T-cell (primary cell): ENCODE data around the gene CRYBG3. TPM values are rescaled to one million over a fixed set of nuclear protein-coding genes. Genes with fewer than 3 reads are reported as not detected.
A peak's percentile ranks its signal among the peaks of the same experiment; 100 is the strongest.

Source experiments
- ATAC-seq, 4 experiments: fragments of 200-7000 bp in 3 of 4; fragments of 150-1000 bp in 1 of 4; cut with Tn5 transposase; replicated peaks in 1 of 4; 1 replicate in 3 of 4; 2 replicates in 1 of 4; pipeline ENCODE4 v1.10.0; 2021; ENCODE audit warnings: moderate library complexity in 3 of 4, mild to moderate bottlenecking in 2 of 4, moderate number of reproducible peaks in 1 of 4
- CTCF ChIA-PET, 2 donors: fragments of 300-600 bp; sonication (Branson Sonifier 250); formaldehyde crosslinking; loops; one replicate each; lab custom pipeline; 2022; ENCODE audit warnings: antibody characterized with exemption in 2 of 2; lab: Charles Lee
- POLR2A ChIA-PET, 2 donors: fragments of 300-600 bp; sonication (Branson Sonifier 250); formaldehyde crosslinking; loops; one replicate each; lab custom pipeline; 2022; ENCODE audit warnings: antibody characterized with exemption in 2 of 2; lab: Charles Lee
- DNase-seq, 35 experiments: peaks; one replicate each; pipeline versions ENCODE4 v3.0.0 to v3.0.0-alpha.2; 2013 to 2023
- H3K27ac ChIP-seq: one replicate; pipeline ENCODE4 v1.5.1; 2013; ENCODE audit warnings: low read length
- H3K27me3 ChIP-seq, 2 experiments: replicated peaks in 1 of 2; 1 replicate in 1 of 2; 2 replicates in 1 of 2; pipeline versions ENCODE4 v1.6.1 to v1.7.0; 2013; ENCODE audit warnings: low read length in 1 of 2, mixed read lengths in 1 of 2; ENCODE audit not compliant: control insufficient read depth in 2 of 2, insufficient read depth in 2 of 2; ENCODE audit errors: extremely low read depth in 1 of 2
- H3K36me3 ChIP-seq, 2 donors: 1 replicate in 1 of 2; 2 replicates in 1 of 2; pipeline versions ENCODE4 v1.6.1 to v1.7.0; 2013; ENCODE audit warnings: low read length in 1 of 2; ENCODE audit not compliant: control insufficient read depth in 2 of 2, insufficient read depth in 1 of 2; ENCODE audit errors: extremely low read depth in 1 of 2
- H3K4me1 ChIP-seq, 2 experiments: 1 replicate in 1 of 2; 2 replicates in 1 of 2; pipeline versions ENCODE4 v1.6.1 to v1.7.0; 2013; ENCODE audit warnings: low read length in 2 of 2, mixed read lengths in 1 of 2; ENCODE audit not compliant: insufficient read depth in 2 of 2, control insufficient read depth in 1 of 2; ENCODE audit errors: extremely low read depth in 1 of 2
- H3K4me3 ChIP-seq, 2 donors: 1 replicate in 1 of 2; 2 replicates in 1 of 2; pipeline versions ENCODE4 v1.5.1 to v1.7.0; 2013; ENCODE audit warnings: mild to moderate bottlenecking in 2 of 2, low read length in 1 of 2, moderate library complexity in 1 of 2; ENCODE audit not compliant: control insufficient read depth in 1 of 2; ENCODE audit errors: extremely low read depth in 1 of 2
- H3K9me3 ChIP-seq: 2 replicates; pipeline ENCODE4 v1.7.0; 2013
- H3K27ac Mint-ChIP-seq, 2 donors: one replicate each; pipeline ENCODE4 v1.8.0; 2020 to 2021; ENCODE audit warnings: mild to moderate bottlenecking in 2 of 2, mixed read lengths in 2 of 2
- H3K27me3 Mint-ChIP-seq, 2 donors: one replicate each; pipeline ENCODE4 v1.8.0; 2021 to 2022; ENCODE audit warnings: mixed read lengths in 2 of 2
- H3K36me3 Mint-ChIP-seq: one replicate; pipeline ENCODE4 v1.8.0; 2021; ENCODE audit warnings: mixed read lengths
- H3K4me1 Mint-ChIP-seq, 3 donors: one replicate each; pipeline ENCODE4 v1.8.0; 2020 to 2022; ENCODE audit warnings: mixed read lengths in 3 of 3, mild to moderate bottlenecking in 1 of 3
- H3K4me3 Mint-ChIP-seq, 3 donors: one replicate each; pipeline ENCODE4 v1.8.0; 2020 to 2022; ENCODE audit warnings: mild to moderate bottlenecking in 3 of 3, mixed read lengths in 3 of 3, moderate library complexity in 3 of 3
- H3K9me3 Mint-ChIP-seq, 3 donors: one replicate each; pipeline ENCODE4 v1.8.0; 2020 to 2022; ENCODE audit warnings: mixed read lengths in 3 of 3
- WGBS: methylation state at CpG from one replicate; pipeline ENCODE4 v1.1.5; 2013; ENCODE audit warnings: missing lambda C conversion rate; ENCODE audit not compliant: insufficient coverage; 5-methylcytosine and 5-hydroxymethylcytosine counted together
- total RNA-seq, 35 experiments: library from RNA in 6 of 35; stranded (reverse) in 6 of 35; fragments of 120-200 nt in 1 of 35; gene quantifications; one replicate each; pipeline versions ENCODE4 v1.2.1 to v1.2.4 and lab custom pipeline; 2013 to 2026

Gene CRYBG3
- 1 to 10 TPM; 3.1 to 5.8 (median 5.3) TPM for total RNA-seq
- 6.8 TPM for total RNA-seq (2013)
- total RNA-seq (lab: John Stamatoyannopoulos, UW), result 15.1 to 52.3 (median 25.5) reads per million in 29 experiments

GRCh38 chr3:97821774-97822358 lies at the start of gene CRYBG3:
Gene CRYBG3, plus strand, starts transcription at chr3:97822011. Its CDS starts 196 bp downstream, at chr3:97822207.
- WGBS, result under 1% methylated on average over 61 of the region's 66 CpGs
- H3K4me3 Mint-ChIP-seq, result peak within 1 kb of the TSS; percentile 92 to 96 (median 92)
- H3K4me3 ChIP-seq, result peak within 1 kb of the TSS; percentile 68 to 85
- ChIA-PET POLR2A (interaction anchor here (1.2 to 1.3 kb wide), 2 partner anchors 122 to 150 kb away, joined by 3 to 6 read pairs; no protein-coding TSS in a partner anchor), CTCF (interaction anchor here (0.9 to 2.1 kb wide), 11 partner anchors 17 to 218 kb away, joined by 3 to 9 read pairs (median 4); partner anchors contain the start of gene ARL6 (in 1 of the 2))
- H3K27me3 Mint-ChIP-seq, result peaks cover 0 to 12% of the 10 kb centered on the region in 2 donors
- peak within 1 kb of the TSS; percentile 78 to 82 for H3K27ac Mint-ChIP-seq
- no peaks in the 10 kb centered on the region for H3K9me3 Mint-ChIP-seq
- ATAC-seq (peak; percentile 97 to 99 (median 98)), DNase-seq (peak; percentile 56 to 88 (median 73))
- H3K36me3 ChIP-seq, result no peaks in the 10 kb centered on the region
- H3K9me3 ChIP-seq, result no peaks in the 10 kb centered on the region
- peaks cover 0 to 7% of the 10 kb centered on the region in 2 experiments for H3K27me3 ChIP-seq
- H3K27ac ChIP-seq, result peak within 1 kb of the TSS; percentile 74
- peaks cover 25 to 30% (median 26%) of the 10 kb centered on the region in 3 donors for H3K4me1 Mint-ChIP-seq
- H3K4me1 ChIP-seq, result peaks cover 2 to 20% of the 10 kb centered on the region in 2 experiments
- H3K36me3 Mint-ChIP-seq, result no peaks in the 10 kb centered on the region

- Mint-ChIP-seq H3K9me3 (no peaks in the 10 kb centered on the region), H3K4me3 (no peak overlapping the region), H3K4me1 (peaks cover 0 to 6% (median 3%) of the 10 kb centered on the region in 3 donors), H3K27me3 (no peaks in the 10 kb centered on the region), H3K36me3 (peaks cover 64% of the 10 kb centered on the region), H3K27ac (no peak overlapping the region)
- Histone ChIP-seq H3K4me1 (no peaks in the 10 kb centered on the region), H3K27ac (no peak overlapping the region), H3K27me3 (no peaks in the 10 kb centered on the region), H3K36me3 (no peaks in the 10 kb centered on the region), H3K9me3 (no peaks in the 10 kb centered on the region), H3K4me3 (no peak overlapping the region)
- CTCF ChIA-PET, result no interaction called here
- no peak for ATAC-seq
- no peak for DNase-seq
- POLR2A ChIA-PET, result no interaction called here
- WGBS, result 91% methylated on average over 3 of the region's 3 CpGs
These were observed 48.9 kb upstream of the CRYBG3 start for GRCh38 chr3:97772926-97773325.

- ATAC-seq, result no peak
- H3K27ac Mint-ChIP-seq, result no peak overlapping the region
- CTCF ChIA-PET, result interaction anchor here in 1 of 2 donors (0.8 kb wide), 1 partner anchor 244 kb away, joined by 3 read pairs; no protein-coding TSS in a partner anchor
These were observed 43.7 kb upstream of the CRYBG3 start for GRCh38 chr3:97778152-97778551.

GRCh38 chr3:97793420-97794019 lies 28.3 kb upstream of the CRYBG3 start:
- peak in 9 of 35 experiments; percentile 4 to 81 (median 11) for DNase-seq
- Histone ChIP-seq H3K36me3 (no peaks in the 10 kb centered on the region), H3K27me3 (no peaks in the 10 kb centered on the region), H3K9me3 (no peaks in the 10 kb centered on the region), H3K4me1 (no peaks in the 10 kb centered on the region), H3K4me3 (no peak overlapping the region), H3K27ac (no peak overlapping the region)
- H3K27me3 Mint-ChIP-seq, result no peaks in the 10 kb centered on the region
- ChIA-PET CTCF (interaction anchor here (0.7 to 4.5 kb wide), 7 partner anchors 15 to 233 kb away, joined by 3 to 48 read pairs (median 4); no protein-coding TSS in a partner anchor), POLR2A (no interaction called here)
- H3K9me3 Mint-ChIP-seq, result no peaks in the 10 kb centered on the region
- no peaks in the 10 kb centered on the region for H3K36me3 Mint-ChIP-seq
- H3K27ac Mint-ChIP-seq, result no peak overlapping the region
- H3K4me1 Mint-ChIP-seq, result no peaks in the 10 kb centered on the region
- no peak overlapping the region for H3K4me3 Mint-ChIP-seq
- ATAC-seq, result peak; percentile 53 to 57 (median 56)

More at GRCh38 chr3:97778152-97778551, 43.7 kb upstream of the CRYBG3 start:
- H3K27ac ChIP-seq, result no peak overlapping the region
- H3K9me3 ChIP-seq, result no peaks in the 10 kb centered on the region
- Mint-ChIP-seq H3K9me3 (no peaks in the 10 kb centered on the region), H3K36me3 (peaks cover 35% of the 10 kb centered on the region), H3K27me3 (no peaks in the 10 kb centered on the region), H3K4me1 (no peaks in the 10 kb centered on the region), H3K4me3 (no peak overlapping the region)
- no peaks in the 10 kb centered on the region for H3K4me1 ChIP-seq
- H3K4me3 ChIP-seq, result no peak overlapping the region
- DNase-seq, result no peak
- no peaks in the 10 kb centered on the region for H3K36me3 ChIP-seq
- POLR2A ChIA-PET, result interaction anchor here in 1 of 2 donors (0.5 kb wide), 1 partner anchor 242 kb away, joined by 3 read pairs; no protein-coding TSS in a partner anchor
- no peaks in the 10 kb centered on the region for H3K27me3 ChIP-seq

GRCh38 chr3:97795951-97796350 lies 25.9 kb upstream of the CRYBG3 start:
- no peak overlapping the region for H3K4me3 Mint-ChIP-seq

GRCh38 chr3:97804471-97804870 lies 17.3 kb upstream of the CRYBG3 start:
- H3K27me3 Mint-ChIP-seq, result no peaks in the 10 kb centered on the region
- no peaks in the 10 kb centered on the region for H3K4me1 Mint-ChIP-seq
- H3K4me3 Mint-ChIP-seq, result no peak overlapping the region
- Histone ChIP-seq H3K27ac (no peak overlapping the region), H3K4me3 (no peak overlapping the region), H3K9me3 (no peaks in the 10 kb centered on the region), H3K36me3 (no peaks in the 10 kb centered on the region), H3K4me1 (no peaks in the 10 kb centered on the region), H3K27me3 (peaks cover 0 to 2% of the 10 kb centered on the region in 2 experiments)
- no peak overlapping the region for H3K27ac Mint-ChIP-seq
- ChIA-PET CTCF (no interaction called here), POLR2A (interaction anchor here in 1 of 2 donors (0.6 kb wide), 1 partner anchor 64 kb away, joined by 4 read pairs; no protein-coding TSS in a partner anchor)
- no peaks in the 10 kb centered on the region for H3K9me3 Mint-ChIP-seq
- DNase-seq (no peak), ATAC-seq (no peak)
- WGBS, result no CpG with 5 or more reads among the region's 3 CpGs
- H3K36me3 Mint-ChIP-seq, result peaks cover 4% of the 10 kb centered on the region

More at GRCh38 chr3:97795951-97796350, 25.9 kb upstream of the CRYBG3 start:
- no peaks in the 10 kb centered on the region for H3K36me3 ChIP-seq
- Mint-ChIP-seq H3K27me3 (no peaks in the 10 kb centered on the region), H3K4me1 (no peaks in the 10 kb centered on the region), H3K36me3 (peaks cover under 1% of the 10 kb centered on the region), H3K27ac (no peak overlapping the region), H3K9me3 (no peaks in the 10 kb centered on the region)
- CTCF ChIA-PET, result interaction anchor here (0.7 to 4.5 kb wide), 4 partner anchors 44 to 226 kb away, joined by 3 to 48 read pairs (median 23); no protein-coding TSS in a partner anchor
- ATAC-seq (no peak), DNase-seq (no peak)
- WGBS, result 83% methylated on average over 1 of the region's 4 CpGs
- H3K4me3 ChIP-seq, result no peak overlapping the region
- H3K4me1 ChIP-seq, result no peaks in the 10 kb centered on the region
- no peaks in the 10 kb centered on the region for H3K9me3 ChIP-seq
- POLR2A ChIA-PET, result interaction anchor here in 1 of 2 donors (0.6 kb wide), 1 partner anchor 219 kb away, joined by 5 read pairs; no protein-coding TSS in a partner anchor
- no peak overlapping the region for H3K27ac ChIP-seq
- H3K27me3 ChIP-seq, result no peaks in the 10 kb centered on the region
